Posterior vena cava (tissue), 2 donors: Measurements from ENCODE around the gene CSF2. TPM values are rescaled to one million over a fixed set of nuclear protein-coding genes. Genes with fewer than 3 reads are reported as not detected.

ENCODE experiments used
- DNase-seq: peaks from one replicate; pipeline ENCODE4 v3.0.0-alpha.2; 2020; ENCODE audit warnings: low spot score
- intact Hi-C, 2 donors: fragments of 100-400 bp; cut with DNase I; formaldehyde crosslinking; loops; one replicate each; pipeline versions ENCODE4 v1.14.1 to v1.14.2; 2022 to 2023
- long read RNA-seq, 2 donors: library from polyadenylated mRNA; unstranded; transcript quantifications; one replicate each; pipeline ENCODE4 v2.0.0, GENCODE V29; 2020 to 2021
- total RNA-seq, 2 donors: library from RNA; stranded (reverse); fragmentation: NEBNext Ultra II Directional; extraction: Animal tissue kit (Norgen Biotek cat#: 25700); gene quantifications; one replicate each; pipeline ENCODE4 v1.2.1, GENCODE V29; 2021
- donor health status: DM: yes; HTN: yes; CAD: no.
- donor health status: DM: yes; HTN: yes; CAD: no.

The CSF2 gene
- total RNA-seq, result not detected
- long read RNA-seq, donor 1, result 0 reads
- long read RNA-seq, donor 2, result 0 reads

DNA sequence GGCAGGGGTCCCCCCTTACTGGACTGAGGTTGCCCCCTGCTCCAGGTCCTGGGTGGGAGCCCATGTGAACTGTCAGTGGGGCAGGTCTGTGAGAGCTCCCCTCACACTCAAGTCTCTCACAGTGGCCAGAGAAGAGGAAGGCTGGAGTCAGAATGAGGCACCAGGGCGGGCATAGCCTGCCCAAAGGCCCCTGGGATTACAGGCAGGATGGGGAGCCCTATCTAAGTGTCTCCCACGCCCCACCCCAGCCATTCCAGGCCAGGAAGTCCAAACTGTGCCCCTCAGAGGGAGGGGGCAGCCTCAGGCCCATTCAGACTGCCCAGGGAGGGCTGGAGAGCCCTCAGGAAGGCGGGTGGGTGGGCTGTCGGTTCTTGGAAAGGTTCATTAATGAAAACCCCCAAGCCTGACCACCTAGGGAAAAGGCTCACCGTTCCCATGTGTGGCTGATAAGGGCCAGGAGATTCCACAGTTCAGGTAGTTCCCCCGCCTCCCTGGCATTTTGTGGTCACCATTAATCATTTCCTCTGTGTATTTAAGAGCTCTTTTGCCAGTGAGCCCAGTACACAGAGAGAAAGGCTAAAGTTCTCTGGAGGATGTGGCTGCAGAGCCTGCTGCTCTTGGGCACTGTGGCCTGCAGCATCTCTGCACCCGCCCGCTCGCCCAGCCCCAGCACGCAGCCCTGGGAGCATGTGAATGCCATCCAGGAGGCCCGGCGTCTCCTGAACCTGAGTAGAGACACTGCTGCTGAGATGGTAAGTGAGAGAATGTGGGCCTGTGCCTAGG is at the start of gene CSF2:
Gene CSF2, plus strand, starts transcription at position 559 of the 783 bp plus-strand sequence. Its CDS starts 35 bp downstream, at position 594.
- intact Hi-C loops, result no loop called here
- DNase-seq, result no peak

DNA sequence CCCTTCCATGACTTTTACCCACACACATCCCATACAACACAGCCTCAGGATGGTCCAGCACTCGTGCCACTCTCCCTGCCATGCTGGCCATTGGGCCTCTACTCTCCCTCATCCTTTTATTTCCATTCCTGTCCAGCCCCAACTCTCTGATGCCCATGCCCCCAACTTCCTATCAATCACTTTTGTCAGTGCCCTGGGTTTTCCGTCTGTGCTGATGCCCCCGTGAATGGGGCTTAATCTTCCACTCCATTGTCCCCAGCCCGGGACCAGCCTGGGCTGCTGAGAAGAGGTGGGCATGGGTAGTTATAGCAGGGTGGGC is 49.5 kb upstream of the CSF2 start:
- peak; percentile 32 for DNase-seq
- intact Hi-C loops, result no loop called here

GRCh38 chr5:132024789-132025402 is 48.7 kb upstream of the CSF2 start:
- DNase-seq, result no peak
- intact Hi-C loops, result no loop called here

GRCh38 chr5:132025403-132025971 is 48.1 kb upstream of the CSF2 start:
- intact Hi-C loops, result no loop called here
- peak; percentile 58 for DNase-seq

- intact Hi-C loops, result no loop called here
These were observed 47.0 kb upstream of the CSF2 start for GRCh38 chr5:132026516-132027008.

DNA sequence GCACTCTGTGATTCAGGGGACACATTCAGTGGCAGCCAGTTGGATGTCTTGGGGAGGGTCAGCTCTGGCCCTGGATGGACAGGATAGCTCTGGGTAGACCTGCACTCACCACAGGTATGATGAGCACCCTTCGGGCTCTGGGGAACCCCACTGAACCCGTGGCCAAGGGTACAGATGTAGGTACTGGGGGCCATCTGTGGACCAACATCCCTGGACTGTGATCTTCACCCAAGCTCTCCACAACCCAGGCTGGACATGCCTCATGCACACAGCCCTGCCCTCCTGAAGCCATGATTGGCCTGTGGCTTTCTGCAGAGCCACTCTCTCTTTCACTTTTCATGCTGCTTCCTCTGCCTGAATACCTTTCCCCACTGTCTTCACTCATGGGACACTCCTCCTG is 46.6 kb upstream of the CSF2 start:
- intact Hi-C loops, result no loop called here
- DNase-seq, result peak; percentile 55

More at GRCh38 chr5:132026516-132027008, 47.0 kb upstream of the CSF2 start:
- peak; percentile 48 for DNase-seq

- intact Hi-C loops, result no loop called here
- DNase-seq, result no peak
These were observed 43.8 kb upstream of the CSF2 start for GRCh38 chr5:132029609-132030330.

- peak; percentile 37 for DNase-seq
- intact Hi-C loops, result no loop called here
These were observed 43.0 kb upstream of the CSF2 start for GRCh38 chr5:132030610-132031009.

GRCh38 chr5:132032196-132032595 is 41.4 kb upstream of the CSF2 start:
- intact Hi-C loops, result no loop called here
- no peak for DNase-seq

- no peak for DNase-seq
- intact Hi-C loops, result no loop called here
These were observed 40.5 kb upstream of the CSF2 start for GRCh38 chr5:132033122-132033521.

- intact Hi-C loops, result no loop called here
- DNase-seq, result no peak
These were observed 36.2 kb upstream of the CSF2 start for GRCh38 chr5:132037353-132037752.

DNA sequence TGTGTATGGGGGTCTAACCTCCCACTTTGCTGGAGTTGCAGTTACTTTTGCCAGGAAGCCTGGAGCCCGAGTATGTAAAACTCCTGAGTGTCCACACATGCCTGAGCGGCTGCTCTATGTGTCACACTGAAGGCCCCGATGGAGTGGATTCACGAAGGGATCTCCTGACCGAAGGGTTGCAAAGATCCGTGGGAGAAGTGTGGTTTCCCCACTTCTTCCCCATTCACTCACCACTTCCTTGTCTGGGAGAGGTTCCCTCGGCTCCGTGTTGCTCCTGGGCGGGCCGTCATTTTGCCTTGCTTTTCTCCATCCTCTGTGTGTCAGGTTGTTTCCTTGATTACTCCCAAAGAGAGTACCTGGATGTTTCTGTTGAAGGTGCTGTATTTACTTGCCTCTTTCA is 29.4 kb upstream of the CSF2 start:
- DNase-seq, result no peak
- intact Hi-C loops, result no loop called here

GRCh38 chr5:132046880-132047299 is 26.7 kb upstream of the CSF2 start:
- DNase-seq, result peak; percentile 56
- intact Hi-C loops, result no loop called here

- intact Hi-C loops, result no loop called here
- DNase-seq, result no peak
These were observed 24.5 kb upstream of the CSF2 start for GRCh38 chr5:132049093-132049492.

- intact Hi-C loops, result no loop called here
- DNase-seq, result peak; percentile 38
These were observed 24.0 kb upstream of the CSF2 start for GRCh38 chr5:132049559-132049958.

DNA sequence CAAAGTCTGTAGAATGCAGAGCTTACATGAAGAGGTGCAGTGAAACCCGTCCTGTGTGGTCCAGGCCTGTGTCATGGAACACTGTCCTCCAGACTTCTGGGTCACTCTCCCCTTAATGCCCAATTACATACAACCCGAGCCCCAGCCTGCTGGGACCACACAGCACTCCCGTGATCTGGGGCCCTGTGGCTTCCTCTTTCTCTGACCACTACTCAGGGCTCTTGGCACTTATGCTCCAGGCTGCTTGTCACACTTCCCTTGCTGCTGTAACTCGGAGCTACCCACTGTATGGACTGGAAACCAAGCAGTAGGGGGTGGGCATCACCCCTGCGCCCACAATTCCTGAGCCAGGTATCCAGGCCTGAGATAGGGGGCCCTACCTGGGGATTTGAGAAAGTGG is 23.5 kb upstream of the CSF2 start:
- DNase-seq, result peak; percentile 83
- intact Hi-C loops, result no loop called here

- intact Hi-C loops, result no loop called here
- no peak for DNase-seq
These were observed 22.7 kb upstream of the CSF2 start for GRCh38 chr5:132050661-132051552.

DNA sequence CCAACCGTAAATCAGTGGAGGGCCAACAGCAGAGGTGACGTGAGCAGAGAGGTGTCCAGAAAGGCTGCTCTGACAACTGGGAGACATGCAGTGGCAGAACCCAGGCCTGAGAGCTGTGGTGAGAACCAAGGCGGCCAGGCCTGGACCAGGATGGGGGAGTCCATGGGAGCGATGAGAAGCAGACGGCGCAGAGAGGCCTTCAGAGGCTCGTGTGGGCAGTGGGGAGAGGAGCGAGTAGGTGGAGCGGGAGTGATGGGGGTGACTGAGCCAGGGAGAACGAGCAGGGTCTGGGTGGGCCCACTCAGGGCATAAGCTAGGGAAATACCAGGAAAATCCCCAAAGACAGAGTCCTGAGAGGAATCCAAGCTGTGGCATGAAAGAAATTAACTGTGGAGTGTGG is 21.1 kb upstream of the CSF2 start:
- intact Hi-C loops, result no loop called here
- no peak for DNase-seq

GRCh38 chr5:132053483-132053882 is 20.1 kb upstream of the CSF2 start:
- DNase-seq, result peak; percentile 41
- intact Hi-C loops, result no loop called here
